Astrocyte (in vitro differentiated cells and primary cell): ENCODE measurements around the gene ATG4C. TPM values are rescaled to one million over a fixed set of nuclear protein-coding genes. Genes with fewer than 3 reads are reported as not detected.

Source experiments
- DNase-seq: peaks from one replicate; pipeline ENCODE4 v3.0.0-alpha.2; 2010; ENCODE audit warnings: low read depth
- FAIRE-seq: peaks from 2 replicates; lab custom pipeline; 2011; peaks lifted over from hg19 to GRCh38; lab: Jason Lieb, UNC
- H2AFZ ChIP-seq: 2 replicates; pipeline ENCODE4 v1.6.0; 2012; ENCODE audit warnings: low read depth, low read length, inconsistent platforms
- H3K27ac ChIP-seq: 2 replicates; pipeline ENCODE4 v1.5.1; 2011; ENCODE audit warnings: low read depth, low read length, inconsistent platforms
- H3K27me3 ChIP-seq: 2 replicates; pipeline ENCODE4 v1.6.0; 2011; ENCODE audit warnings: low read length, inconsistent platforms; ENCODE audit not compliant: insufficient read depth
- H3K36me3 ChIP-seq: 2 replicates; pipeline ENCODE4 v1.5.1; 2011; ENCODE audit warnings: low read length, inconsistent platforms; ENCODE audit not compliant: insufficient read depth
- H3K4me1 ChIP-seq: 2 replicates; pipeline ENCODE4 v1.5.1; 2011; ENCODE audit warnings: low read length, inconsistent platforms; ENCODE audit not compliant: insufficient read depth
- H3K4me2 ChIP-seq: 2 replicates; pipeline ENCODE4 v1.6.0; 2012; ENCODE audit warnings: low read length, inconsistent platforms
- H3K4me3 ChIP-seq: 2 replicates; pipeline ENCODE4 v1.5.1; 2011; ENCODE audit warnings: low read depth, mild to moderate bottlenecking, low read length, inconsistent platforms; ENCODE audit not compliant: insufficient read depth
- H3K79me2 ChIP-seq: 2 replicates; pipeline ENCODE4 v1.6.0; 2012; ENCODE audit warnings: mild to moderate bottlenecking, low read length, inconsistent platforms; ENCODE audit not compliant: insufficient read depth
- H3K9ac ChIP-seq: 2 replicates; pipeline ENCODE4 v1.6.0; 2012; ENCODE audit warnings: mild to moderate bottlenecking, low read length, inconsistent platforms
- H3K9me3 ChIP-seq: 2 replicates; pipeline ENCODE4 v1.5.1; 2012; ENCODE audit warnings: low read depth, mild to moderate bottlenecking, low read length, inconsistent platforms; ENCODE audit not compliant: insufficient read depth
- H4K20me1 ChIP-seq: 2 replicates; pipeline ENCODE4 v1.6.0; 2012; ENCODE audit warnings: low read length, inconsistent platforms; ENCODE audit not compliant: insufficient read depth
- H3K27ac Mint-ChIP-seq: one replicate; pipeline ENCODE4 v1.8.0; 2021; ENCODE audit warnings: mild to moderate bottlenecking, mixed read lengths; ENCODE audit not compliant: unreplicated experiment
- H3K27me3 Mint-ChIP-seq: one replicate; pipeline ENCODE4 v1.8.0; 2021; ENCODE audit warnings: low read depth, mixed read lengths; ENCODE audit not compliant: unreplicated experiment
- H3K36me3 Mint-ChIP-seq: one replicate; pipeline ENCODE4 v1.8.0; 2021; ENCODE audit warnings: low read depth, mixed read lengths; ENCODE audit not compliant: unreplicated experiment
- H3K4me1 Mint-ChIP-seq: one replicate; pipeline ENCODE4 v1.8.0; 2021; ENCODE audit warnings: low read depth, mixed read lengths; ENCODE audit not compliant: unreplicated experiment
- H3K4me3 Mint-ChIP-seq: one replicate; pipeline ENCODE4 v1.8.0; 2021; ENCODE audit warnings: mild to moderate bottlenecking, moderate library complexity, mixed read lengths; ENCODE audit not compliant: unreplicated experiment
- H3K9me3 Mint-ChIP-seq: one replicate; pipeline ENCODE4 v1.8.0; 2021; ENCODE audit warnings: mild to moderate bottlenecking, mixed read lengths; ENCODE audit not compliant: unreplicated experiment
- CTCF ChIP-seq: IDR thresholded peaks from 2 replicates; pipeline ENCODE4 v1.5.1; 2011; ENCODE audit warnings: low read depth, mild to moderate bottlenecking, inconsistent platforms, low read length, moderate library complexity; ENCODE audit not compliant: insufficient read depth
- EZH2 ChIP-seq: IDR thresholded peaks from 2 replicates; pipeline ENCODE4 v1.6.1; 2012; ENCODE audit warnings: mild to moderate bottlenecking, low read length, inconsistent platforms; ENCODE audit not compliant: insufficient read depth
- total RNA-seq: library from RNA; stranded (reverse); gene quantifications from 2 replicates; pipeline ENCODE4 v1.2.1, GENCODE V29; 2021

The ATG4C gene
- total RNA-seq, 1 donor from 2014 or later, result 7.0 TPM

GRCh38 chr1:62900566-62900965 is 116.6 kb downstream of the ATG4C start:
- Histone ChIP-seq H3K4me2 (no peak overlapping the region), H3K9ac (no peak overlapping the region), H3K4me3 (no peak overlapping the region), H3K79me2 (no peaks in the 10 kb centered on the region), H3K27ac (no peak overlapping the region), H2AFZ (no peak overlapping the region), H3K36me3 (no peaks in the 10 kb centered on the region), H4K20me1 (no peaks in the 10 kb centered on the region), H3K9me3 (no peaks in the 10 kb centered on the region), H3K4me1 (no peaks in the 10 kb centered on the region), H3K27me3 (no peaks in the 10 kb centered on the region)
- DNase-seq (no peak), FAIRE-seq (no peak)
- Mint-ChIP-seq H3K4me1 (no peaks in the 10 kb centered on the region), H3K27me3 (peaks cover under 1% of the 10 kb centered on the region), H3K4me3 (no peak overlapping the region), H3K9me3 (no peaks in the 10 kb centered on the region), H3K27ac (no peak overlapping the region), H3K36me3 (no peaks in the 10 kb centered on the region)
- TF ChIP-seq CTCF (no peak), EZH2 (no peak)

GRCh38 chr1:62901650-62902049 is 117.7 kb downstream of the ATG4C start:
- H3K79me2 ChIP-seq, result no peaks in the 10 kb centered on the region
- H3K4me3 Mint-ChIP-seq, result no peak overlapping the region
- H3K9ac ChIP-seq, result no peak overlapping the region
- H3K27me3 ChIP-seq, result no peaks in the 10 kb centered on the region
- no peak overlapping the region for H3K4me3 ChIP-seq
- H3K4me2 ChIP-seq, result no peak overlapping the region
- no peaks in the 10 kb centered on the region for H3K36me3 Mint-ChIP-seq
- H3K9me3 Mint-ChIP-seq, result no peaks in the 10 kb centered on the region
- no peak overlapping the region for H3K27ac Mint-ChIP-seq
- TF ChIP-seq CTCF (no peak), EZH2 (no peak)
- H3K27me3 Mint-ChIP-seq, result no peaks in the 10 kb centered on the region
- no peaks in the 10 kb centered on the region for H3K36me3 ChIP-seq
- H3K4me1 ChIP-seq, result no peaks in the 10 kb centered on the region
- no peak for DNase-seq
- no peaks in the 10 kb centered on the region for H3K4me1 Mint-ChIP-seq
- no peak overlapping the region for H3K27ac ChIP-seq
- FAIRE-seq, result no peak
- H3K9me3 ChIP-seq, result no peaks in the 10 kb centered on the region
- H4K20me1 ChIP-seq, result no peaks in the 10 kb centered on the region
- no peak overlapping the region for H2AFZ ChIP-seq

- Histone ChIP-seq H3K9ac (no peak overlapping the region), H2AFZ (no peak overlapping the region), H3K4me3 (no peak overlapping the region), H3K79me2 (no peaks in the 10 kb centered on the region), H3K4me2 (no peak overlapping the region), H3K27ac (no peak overlapping the region), H3K9me3 (no peaks in the 10 kb centered on the region), H3K36me3 (no peaks in the 10 kb centered on the region), H3K27me3 (no peaks in the 10 kb centered on the region), H3K4me1 (no peaks in the 10 kb centered on the region), H4K20me1 (no peaks in the 10 kb centered on the region)
- no peak overlapping the region for H3K4me3 Mint-ChIP-seq
- no peak for DNase-seq
- TF ChIP-seq EZH2, result no peak
- no peak for TF ChIP-seq CTCF
- no peak for FAIRE-seq
- H3K4me1 Mint-ChIP-seq, result no peaks in the 10 kb centered on the region
- no peaks in the 10 kb centered on the region for H3K36me3 Mint-ChIP-seq
- no peaks in the 10 kb centered on the region for H3K9me3 Mint-ChIP-seq
- H3K27me3 Mint-ChIP-seq, result no peaks in the 10 kb centered on the region
- H3K27ac Mint-ChIP-seq, result no peak overlapping the region
These were observed 119.6 kb downstream of the ATG4C start for GRCh38 chr1:62903522-62903921.
